HFF-Myc (cell line): ENCODE data around the gene KMT2B.

ENCODE experiments used
- DNase-seq: peaks from one replicate; pipeline ENCODE4 v3.0.0-alpha.2; 2011; ENCODE audit warnings: low read depth; ENCODE audit errors: extremely low read depth
- H3K4me3 ChIP-seq: replicated peaks from 2 replicates; pipeline ENCODE4 v1.5.1; 2011; ENCODE audit warnings: low read depth, mild to moderate bottlenecking, control low read depth, low read length
- TF ChIP-seq, protein P1 (sequence below): IDR thresholded peaks from 2 replicates; pipeline ENCODE4 v1.5.1; 2012; ENCODE audit warnings: mild to moderate bottlenecking, low read depth, low read length, control low read depth; ENCODE audit errors: missing control alignments

KMT2B gene

GRCh38 chr19:35717665-35718344, at the start of gene KMT2B:
Gene KMT2B (plus strand): TSS chr19:35718003. CDS start chr19:35718019, 16 bp downstream.
- TF ChIP-seq, protein P1, sequence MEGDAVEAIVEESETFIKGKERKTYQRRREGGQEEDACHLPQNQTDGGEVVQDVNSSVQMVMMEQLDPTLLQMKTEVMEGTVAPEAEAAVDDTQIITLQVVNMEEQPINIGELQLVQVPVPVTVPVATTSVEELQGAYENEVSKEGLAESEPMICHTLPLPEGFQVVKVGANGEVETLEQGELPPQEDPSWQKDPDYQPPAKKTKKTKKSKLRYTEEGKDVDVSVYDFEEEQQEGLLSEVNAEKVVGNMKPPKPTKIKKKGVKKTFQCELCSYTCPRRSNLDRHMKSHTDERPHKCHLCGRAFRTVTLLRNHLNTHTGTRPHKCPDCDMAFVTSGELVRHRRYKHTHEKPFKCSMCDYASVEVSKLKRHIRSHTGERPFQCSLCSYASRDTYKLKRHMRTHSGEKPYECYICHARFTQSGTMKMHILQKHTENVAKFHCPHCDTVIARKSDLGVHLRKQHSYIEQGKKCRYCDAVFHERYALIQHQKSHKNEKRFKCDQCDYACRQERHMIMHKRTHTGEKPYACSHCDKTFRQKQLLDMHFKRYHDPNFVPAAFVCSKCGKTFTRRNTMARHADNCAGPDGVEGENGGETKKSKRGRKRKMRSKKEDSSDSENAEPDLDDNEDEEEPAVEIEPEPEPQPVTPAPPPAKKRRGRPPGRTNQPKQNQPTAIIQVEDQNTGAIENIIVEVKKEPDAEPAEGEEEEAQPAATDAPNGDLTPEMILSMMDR, result no peak
- no peak for DNase-seq
- H3K4me3 ChIP-seq, result peak within 1 kb of the TSS; percentile 84

DNA sequence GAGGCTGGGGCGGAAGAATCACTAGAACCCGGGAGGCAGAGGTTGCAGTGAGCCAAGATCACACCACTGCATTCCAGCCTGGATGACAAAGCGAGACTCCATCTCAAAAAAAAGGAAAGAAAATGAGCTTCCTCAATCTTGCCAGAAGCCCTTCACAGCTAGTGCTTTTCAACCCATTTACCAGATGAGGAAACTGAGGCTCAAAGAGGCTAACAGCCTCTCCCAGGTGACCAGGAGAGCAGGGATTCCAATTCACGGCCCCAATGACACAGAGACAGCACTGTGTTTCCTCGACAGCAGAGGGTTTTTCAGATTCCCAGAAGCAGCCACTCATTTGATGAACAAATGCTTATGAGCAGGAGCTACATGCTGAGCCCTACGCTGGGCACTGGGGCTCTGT, 48.2 kb upstream of the KMT2B start:
- H3K4me3 ChIP-seq, result no peak overlapping the region
- TF ChIP-seq, protein P1, result no peak
- no peak for DNase-seq

DNA sequence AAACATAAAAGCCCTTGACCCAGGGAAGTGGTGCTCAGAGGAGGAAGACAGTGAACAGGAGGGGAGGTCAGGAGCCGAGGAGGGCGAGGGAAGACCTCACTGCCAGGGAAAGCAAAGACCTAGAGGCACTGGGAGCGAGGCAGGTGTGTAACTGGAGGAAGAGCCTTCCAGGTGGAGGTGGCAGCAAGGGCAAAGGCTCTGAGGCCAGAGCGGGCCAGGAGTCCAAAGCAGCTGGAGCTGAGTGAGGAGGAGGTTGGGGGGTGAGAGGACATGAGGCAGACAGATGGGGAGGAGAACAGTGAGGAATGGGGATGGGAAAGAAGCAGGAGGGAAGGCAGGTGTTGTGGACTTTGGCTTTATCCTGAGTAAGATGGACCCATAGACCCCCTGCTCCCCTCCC, 47.8 kb upstream of the KMT2B start:
- DNase-seq, result no peak
- H3K4me3 ChIP-seq, result no peak overlapping the region
- TF ChIP-seq, protein P1, result no peak

- TF ChIP-seq, protein P1, result no peak
- DNase-seq, result no peak
- H3K4me3 ChIP-seq, result no peak overlapping the region
These were observed 47.1 kb upstream of the KMT2B start for GRCh38 chr19:35670686-35671085.

DNA sequence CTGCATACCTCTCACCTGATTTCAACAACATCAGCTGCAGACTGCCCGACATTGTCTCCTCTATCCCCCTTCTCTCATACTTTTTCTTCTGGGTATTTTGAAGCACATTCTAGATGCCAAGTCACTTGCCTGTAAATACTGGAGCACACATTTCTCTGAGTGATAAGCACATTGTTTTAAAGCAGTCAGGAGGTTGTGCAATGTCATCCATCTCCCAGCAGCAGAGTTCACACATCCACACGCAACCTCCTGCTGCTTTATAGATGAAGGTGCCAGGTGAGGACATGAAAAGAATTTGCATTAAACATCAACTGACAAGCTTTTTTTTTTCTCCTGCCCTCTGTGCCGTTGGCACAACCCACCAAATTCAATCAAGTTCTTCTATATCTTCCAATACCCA, 46.0 kb upstream of the KMT2B start:
- H3K4me3 ChIP-seq, result no peak overlapping the region
- TF ChIP-seq, protein P1, result no peak
- DNase-seq, result no peak

GRCh38 chr19:35673121-35673804, 44.5 kb upstream of the KMT2B start:
- TF ChIP-seq, protein P1, result no peak
- DNase-seq, result peak; percentile 14
- H3K4me3 ChIP-seq, result peak overlapping the region; percentile 38
